ENCODE data around the gene PCDHGA3.
"Not testable (repeated sequence)": the region's sequence is repeated elsewhere in the genome, so short reads cannot be mapped to it uniquely, and the experiment has no call there.

The PCDHGA3 gene

GRCh38 chr5:141313711-141314110 lies 29.9 kb upstream of the PCDHGA3 start:
- Histone ChIP-seq H2BK120ac (ENCODE audit: low read depth, low read length) (no peak overlapping the region), H3K9me3 (replicated peaks in 1 of 2; ENCODE audit: control insufficient read depth in 2 of 2, insufficient read depth in 1 of 2, low read depth in 1 of 2, low read length in 2 of 2) (peaks cover 15 to 66% of the 10 kb centered on the region in 2 donors), H2BK5ac (ENCODE audit: low read length) (no peak overlapping the region), H4K8ac (ENCODE audit: low read depth, low read length) (no peak overlapping the region), H3K9ac (ENCODE audit: low read depth, low read length, poor library complexity) (no peak overlapping the region), H3K4me2 (ENCODE audit: insufficient read depth, low read length, poor library complexity, severe bottlenecking) (no peak overlapping the region), H2AFZ (ENCODE audit: low read length) (no peak overlapping the region), H3K4me3 (ENCODE audit: low read length in 2 of 2) (no peak overlapping the region), H2AK5ac (ENCODE audit: low read depth, low read length) (no peak overlapping the region), H3K36me3 (replicated peaks in 1 of 2; ENCODE audit: control insufficient read depth in 2 of 2, insufficient read depth in 2 of 2, low read length in 2 of 2) (peaks cover 7 to 48% of the 10 kb centered on the region in 2 donors), H3K14ac (ENCODE audit: low read length) (no peak overlapping the region), H3K4ac (ENCODE audit: low read length) (no peak overlapping the region), H3K27ac (replicated peaks; ENCODE audit: low read length) (no peak overlapping the region), H4K91ac (ENCODE audit: low read depth, low read length, poor library complexity) (no peak overlapping the region), H2BK12ac (ENCODE audit: low read length) (no peak overlapping the region), H2BK15ac (ENCODE audit: low read length) (no peak overlapping the region), H3K79me1 (ENCODE audit: low read depth, low read length) (no peaks in the 10 kb centered on the region), H3K4me1 (ENCODE audit: control insufficient read depth in 2 of 2, insufficient read depth in 1 of 2, low read depth in 1 of 2, low read length in 2 of 2) (no peaks in the 10 kb centered on the region), H3K23ac (ENCODE audit: low read depth, low read length, poor library complexity) (no peak overlapping the region), H3K27me3 (ENCODE audit: control insufficient read depth in 3 of 3, insufficient read depth in 3 of 3, low read depth in 1 of 3, low read length in 3 of 3) (no peaks in the 10 kb centered on the region), H3K18ac (ENCODE audit: low read length) (no peak overlapping the region)
- DNase-seq (ENCODE audit: low spot score) = no peak

GRCh38 chr5:141316963-141317362 lies 26.7 kb upstream of the PCDHGA3 start:
- H2BK15ac ChIP-seq (ENCODE audit: low read length); H3K4me3 ChIP-seq (ENCODE audit: low read length in 2 of 2); H3K27me3 ChIP-seq (ENCODE audit: control insufficient read depth in 3 of 3, insufficient read depth in 3 of 3, low read depth in 1 of 3, low read length in 3 of 3); H2AFZ ChIP-seq (ENCODE audit: low read length); H3K4ac ChIP-seq (ENCODE audit: low read length); H4K91ac ChIP-seq (ENCODE audit: low read depth, low read length, poor library complexity); H2BK12ac ChIP-seq (ENCODE audit: low read length); H2AK5ac ChIP-seq (ENCODE audit: low read depth, low read length); H2BK120ac ChIP-seq (ENCODE audit: low read depth, low read length); H2BK5ac ChIP-seq (ENCODE audit: low read length); H3K18ac ChIP-seq (ENCODE audit: low read length); H3K14ac ChIP-seq (ENCODE audit: low read length); H3K27ac ChIP-seq (replicated peaks; ENCODE audit: low read length); H3K23ac ChIP-seq (ENCODE audit: low read depth, low read length, poor library complexity); H3K79me1 ChIP-seq (ENCODE audit: low read depth, low read length); DNase-seq (ENCODE audit: low spot score); H3K4me1 ChIP-seq (ENCODE audit: control insufficient read depth in 2 of 2, insufficient read depth in 1 of 2, low read depth in 1 of 2, low read length in 2 of 2); H3K9ac ChIP-seq (ENCODE audit: low read depth, low read length, poor library complexity); H3K4me2 ChIP-seq (ENCODE audit: insufficient read depth, low read length, poor library complexity, severe bottlenecking); H4K8ac ChIP-seq (ENCODE audit: low read depth, low read length): not testable (repeated sequence)
- no CpG with 5 or more reads among the region's 4 CpGs for WGBS, 2 donors (ENCODE audit: extremely low coverage in 2 of 2, insufficient read length in 2 of 2, insufficient replicate concordance in 1 of 2)
- peaks cover 16 to 60% of the 10 kb centered on the region in 2 donors for H3K36me3 ChIP-seq (replicated peaks in 1 of 2; ENCODE audit: control insufficient read depth in 2 of 2, insufficient read depth in 2 of 2, low read length in 2 of 2)
- H3K9me3 ChIP-seq (replicated peaks in 1 of 2; ENCODE audit: control insufficient read depth in 2 of 2, insufficient read depth in 1 of 2, low read depth in 1 of 2, low read length in 2 of 2) = peaks cover 22 to 78% of the 10 kb centered on the region in 2 donors

GRCh38 chr5:141319202-141319601 lies 24.4 kb upstream of the PCDHGA3 start:
- H3K18ac ChIP-seq (ENCODE audit: low read length) = no peak overlapping the region
- no peak overlapping the region for H2BK15ac ChIP-seq (ENCODE audit: low read length)
- H3K9ac ChIP-seq (ENCODE audit: low read depth, low read length, poor library complexity) = no peak overlapping the region
- no peak overlapping the region for H3K23ac ChIP-seq (ENCODE audit: low read depth, low read length, poor library complexity)
- H3K4ac ChIP-seq (ENCODE audit: low read length) = no peak overlapping the region
- WGBS, 2 donors (ENCODE audit: extremely low coverage in 2 of 2, insufficient read length in 2 of 2, insufficient replicate concordance in 1 of 2) = no CpG with 5 or more reads among the region's 6 CpGs
- no peak overlapping the region for H2BK12ac ChIP-seq (ENCODE audit: low read length)
- H2AFZ ChIP-seq (ENCODE audit: low read length) = no peak overlapping the region
- H3K4me3 ChIP-seq (ENCODE audit: low read length in 2 of 2) = peak overlapping the region in 1 of 2 donors; percentile 64
- no peak overlapping the region for H4K8ac ChIP-seq (ENCODE audit: low read depth, low read length)
- no peaks in the 10 kb centered on the region for H3K79me1 ChIP-seq (ENCODE audit: low read depth, low read length)
- no peak overlapping the region for H4K91ac ChIP-seq (ENCODE audit: low read depth, low read length, poor library complexity)
- DNase-seq (ENCODE audit: low spot score) = no peak
- peaks cover 0 to 1% of the 10 kb centered on the region in 2 donors for H3K4me1 ChIP-seq (ENCODE audit: control insufficient read depth in 2 of 2, insufficient read depth in 1 of 2, low read depth in 1 of 2, low read length in 2 of 2)
- H2AK5ac ChIP-seq (ENCODE audit: low read depth, low read length) = no peak overlapping the region
- H3K27me3 ChIP-seq (ENCODE audit: control insufficient read depth in 3 of 3, insufficient read depth in 3 of 3, low read depth in 1 of 3, low read length in 3 of 3) = no peaks in the 10 kb centered on the region
- H3K4me2 ChIP-seq (ENCODE audit: insufficient read depth, low read length, poor library complexity, severe bottlenecking) = no peak overlapping the region
- peaks cover 16 to 52% of the 10 kb centered on the region in 2 donors for H3K36me3 ChIP-seq (replicated peaks in 1 of 2; ENCODE audit: control insufficient read depth in 2 of 2, insufficient read depth in 2 of 2, low read length in 2 of 2)
- H3K27ac ChIP-seq (replicated peaks; ENCODE audit: low read length) = no peak overlapping the region
- no peak overlapping the region for H2BK120ac ChIP-seq (ENCODE audit: low read depth, low read length)
- H3K14ac ChIP-seq (ENCODE audit: low read length) = no peak overlapping the region
- H3K9me3 ChIP-seq (replicated peaks in 1 of 2; ENCODE audit: control insufficient read depth in 2 of 2, insufficient read depth in 1 of 2, low read depth in 1 of 2, low read length in 2 of 2) = peaks cover 22 to 61% of the 10 kb centered on the region in 2 donors
- H2BK5ac ChIP-seq (ENCODE audit: low read length) = no peak overlapping the region

- WGBS, 2 donors (ENCODE audit: extremely low coverage in 2 of 2, insufficient read length in 2 of 2, insufficient replicate concordance in 1 of 2) = no CpG with 5 or more reads among the region's 5 CpGs
- no peaks in the 10 kb centered on the region for H3K79me1 ChIP-seq (ENCODE audit: low read depth, low read length)
- peaks cover 22 to 57% of the 10 kb centered on the region in 2 donors for H3K9me3 ChIP-seq (replicated peaks in 1 of 2; ENCODE audit: control insufficient read depth in 2 of 2, insufficient read depth in 1 of 2, low read depth in 1 of 2, low read length in 2 of 2)
- H2BK5ac ChIP-seq (ENCODE audit: low read length) = no peak overlapping the region
- H4K8ac ChIP-seq (ENCODE audit: low read depth, low read length) = no peak overlapping the region
- no peak overlapping the region for H2BK120ac ChIP-seq (ENCODE audit: low read depth, low read length)
- no peak overlapping the region for H3K4ac ChIP-seq (ENCODE audit: low read length)
- H3K4me2 ChIP-seq (ENCODE audit: insufficient read depth, low read length, poor library complexity, severe bottlenecking) = peak overlapping the region; percentile 29
- H4K91ac ChIP-seq (ENCODE audit: low read depth, low read length, poor library complexity) = no peak overlapping the region
- no peak for DNase-seq (ENCODE audit: low spot score)
- H2BK15ac ChIP-seq (ENCODE audit: low read length) = no peak overlapping the region
- H3K14ac ChIP-seq (ENCODE audit: low read length) = no peak overlapping the region
- no peak overlapping the region for H3K9ac ChIP-seq (ENCODE audit: low read depth, low read length, poor library complexity)
- H3K23ac ChIP-seq (ENCODE audit: low read depth, low read length, poor library complexity) = no peak overlapping the region
- H2BK12ac ChIP-seq (ENCODE audit: low read length) = no peak overlapping the region
- H3K27ac ChIP-seq (replicated peaks; ENCODE audit: low read length) = no peak overlapping the region
- peak overlapping the region; percentile 41 to 64 for H3K4me3 ChIP-seq (ENCODE audit: low read length in 2 of 2)
- no peak overlapping the region for H2AK5ac ChIP-seq (ENCODE audit: low read depth, low read length)
- peaks cover 0 to 1% of the 10 kb centered on the region in 2 donors for H3K4me1 ChIP-seq (ENCODE audit: control insufficient read depth in 2 of 2, insufficient read depth in 1 of 2, low read depth in 1 of 2, low read length in 2 of 2)
- peaks cover 16 to 47% of the 10 kb centered on the region in 2 donors for H3K36me3 ChIP-seq (replicated peaks in 1 of 2; ENCODE audit: control insufficient read depth in 2 of 2, insufficient read depth in 2 of 2, low read length in 2 of 2)
- H2AFZ ChIP-seq (ENCODE audit: low read length) = no peak overlapping the region
- no peak overlapping the region for H3K18ac ChIP-seq (ENCODE audit: low read length)
- H3K27me3 ChIP-seq (ENCODE audit: control insufficient read depth in 3 of 3, insufficient read depth in 3 of 3, low read depth in 1 of 3, low read length in 3 of 3) = no peaks in the 10 kb centered on the region
Observed at GRCh38 chr5:141319699-141320098, 23.9 kb upstream of the PCDHGA3 start.
